AG10803 (cell line): Measurements from ENCODE around the gene FBXO10.

Experiments
- DNase-seq: peaks from one replicate; pipeline ENCODE4 v3.0.0; 2010; ENCODE audit warnings: low read depth
- H3K4me3 ChIP-seq: 2 replicates; pipeline ENCODE4 v1.5.1; 2011; ENCODE audit warnings: mild to moderate bottlenecking, low read length, control low read depth
- CTCF ChIP-seq: conservative IDR thresholded peaks from 2 replicates; pipeline ENCODE4 v1.5.1; 2011; ENCODE audit warnings: mild to moderate bottlenecking, low read length, control low read depth, inconsistent platforms

The FBXO10 gene

GRCh38 chr9:37551888-37552287 lies 24.3 kb downstream of the FBXO10 start:
- DNase-seq = no peak
- TF ChIP-seq CTCF = no peak
- H3K4me3 ChIP-seq = no peak overlapping the region

GRCh38 chr9:37551468-37551867 lies 24.7 kb downstream of the FBXO10 start:
- TF ChIP-seq CTCF = no peak
- DNase-seq = no peak
- H3K4me3 ChIP-seq = no peak overlapping the region

- H3K4me3 ChIP-seq = no peak overlapping the region
- DNase-seq = peak; percentile 29
- no peak for TF ChIP-seq CTCF
Observed at GRCh38 chr9:37550781-37551180, 25.4 kb downstream of the FBXO10 start.

GRCh38 chr9:37549527-37549926 lies 26.7 kb downstream of the FBXO10 start:
- TF ChIP-seq CTCF = no peak
- DNase-seq = no peak
- H3K4me3 ChIP-seq = no peak overlapping the region

GRCh38 chr9:37547328-37547878 lies 28.8 kb downstream of the FBXO10 start:
- no peak overlapping the region for H3K4me3 ChIP-seq
- DNase-seq = no peak
- no peak for TF ChIP-seq CTCF

- DNase-seq = no peak
- no peak overlapping the region for H3K4me3 ChIP-seq
- TF ChIP-seq CTCF = no peak
Observed at GRCh38 chr9:37543468-37543867, 32.7 kb downstream of the FBXO10 start.

- H3K4me3 ChIP-seq = no peak overlapping the region
- no peak for TF ChIP-seq CTCF
- DNase-seq = no peak
Observed at GRCh38 chr9:37542895-37543294, 33.3 kb downstream of the FBXO10 start.
